Brain microvascular endothelial cell (primary cell): ENCODE results near the gene SLC1A7.

Experiments
- DNase-seq: peaks from one replicate; pipeline ENCODE4 v3.0.0-alpha.2; 2020
- H3K27ac ChIP-seq: fragments of 250-450 bp; sonication (Bioruptor Pico); 2 replicates; pipeline ENCODE4 v1.5.1; 2020; ENCODE audit warnings: mild to moderate bottlenecking, moderate library complexity
- H3K27me3 ChIP-seq: fragments of 250-450 bp; sonication (Bioruptor Pico); replicated peaks from 2 replicates; pipeline ENCODE4 v1.5.1; 2020; ENCODE audit warnings: mild to moderate bottlenecking
- H3K36me3 ChIP-seq: fragments of 250-450 bp; sonication (Bioruptor Pico); replicated peaks from 2 replicates; pipeline ENCODE4 v1.5.1; 2020; ENCODE audit warnings: mild to moderate bottlenecking
- H3K4me3 ChIP-seq: 2 replicates; pipeline ENCODE4 v1.5.1; 2011; ENCODE audit warnings: low read depth, mild to moderate bottlenecking, control low read depth, low read length, moderate library complexity
- CTCF ChIP-seq: IDR thresholded peaks from 2 replicates; pipeline ENCODE4 v1.5.1; 2011; ENCODE audit warnings: low read depth, mild to moderate bottlenecking, moderate library complexity, low read length, control low read depth, inconsistent platforms; ENCODE audit errors: missing control alignments
- in situ Hi-C: cut with HindIII; loops from 2 replicates; pipeline ENCODE4 v1.10.0; 2017; ENCODE audit warnings: low sequenced_read_pairs, low pct_ligation_motif_present

The SLC1A7 gene

GRCh38 chr1:53067886-53068285, 74.6 kb downstream of the SLC1A7 start:
- peaks cover 5% of the 10 kb centered on the region for H3K27me3 ChIP-seq
- TF ChIP-seq CTCF: no peak
- H3K36me3 ChIP-seq: no peaks in the 10 kb centered on the region
- H3K4me3 ChIP-seq: no peak overlapping the region
- in situ Hi-C loops: no loop called here
- H3K27ac ChIP-seq: no peak overlapping the region
- DNase-seq: no peak

- no peak for TF ChIP-seq CTCF
- Histone ChIP-seq H3K27ac (no peak overlapping the region), H3K36me3 (no peaks in the 10 kb centered on the region), H3K27me3 (peaks cover 9% of the 10 kb centered on the region), H3K4me3 (no peak overlapping the region)
- no peak for DNase-seq
- in situ Hi-C loops: no loop called here
Measured at GRCh38 chr1:53066891-53067738, 75.3 kb downstream of the SLC1A7 start.

GRCh38 chr1:53066488-53066887, 76.0 kb downstream of the SLC1A7 start:
- peaks cover 11% of the 10 kb centered on the region for H3K27me3 ChIP-seq
- H3K27ac ChIP-seq: no peak overlapping the region
- DNase-seq: no peak
- in situ Hi-C loops: no loop called here
- no peaks in the 10 kb centered on the region for H3K36me3 ChIP-seq
- no peak overlapping the region for H3K4me3 ChIP-seq
- TF ChIP-seq CTCF: no peak

GRCh38 chr1:53065391-53065790, 77.0 kb downstream of the SLC1A7 start:
- in situ Hi-C loops: no loop called here
- H3K27me3 ChIP-seq: peaks cover 11% of the 10 kb centered on the region
- no peaks in the 10 kb centered on the region for H3K36me3 ChIP-seq
- TF ChIP-seq CTCF: no peak
- no peak overlapping the region for H3K27ac ChIP-seq
- no peak for DNase-seq
- no peak overlapping the region for H3K4me3 ChIP-seq

GRCh38 chr1:53063744-53064515, 78.5 kb downstream of the SLC1A7 start:
- no peaks in the 10 kb centered on the region for H3K36me3 ChIP-seq
- no peak for DNase-seq
- H3K27ac ChIP-seq: no peak overlapping the region
- no peak for TF ChIP-seq CTCF
- peaks cover 11% of the 10 kb centered on the region for H3K27me3 ChIP-seq
- in situ Hi-C loops: no loop called here
- no peak overlapping the region for H3K4me3 ChIP-seq
